HG03432 (cell line): ENCODE measurements around the gene RHBDL2.
"Not testable (repeated sequence)": the region's sequence is repeated elsewhere in the genome, so short reads cannot be mapped to it uniquely, and the experiment has no call there.

Experiments used
- ATAC-seq: cut with Tn5 transposase; IDR thresholded peaks from one replicate; pipeline ENCODE4 v1.9.1; 2021; ENCODE audit warnings: mild to moderate bottlenecking, moderate library complexity; ENCODE audit not compliant: unreplicated experiment

The RHBDL2 gene

GRCh38 chr1:38938722-38939260 lies 2.8 kb downstream of the RHBDL2 start:
- ATAC-seq: no peak

DNA sequence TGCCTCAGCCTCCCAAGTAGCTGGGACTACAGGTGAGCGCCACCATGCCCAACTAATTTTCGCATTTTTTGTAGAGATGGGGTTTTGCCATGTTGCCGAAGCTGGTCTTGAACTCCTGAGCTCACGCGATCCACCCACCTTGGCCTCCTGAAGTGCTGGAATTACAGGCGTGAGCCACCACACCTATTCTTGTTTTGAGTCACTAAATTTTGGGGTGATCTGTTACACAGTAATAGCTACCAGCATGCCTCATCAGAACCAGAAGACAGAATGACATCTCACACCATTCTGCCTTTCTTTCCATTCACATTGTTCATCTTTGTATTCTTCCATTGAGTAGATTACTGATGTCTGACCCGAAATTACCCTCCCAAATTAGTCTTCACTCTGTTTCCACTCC lies 9.1 kb downstream of the RHBDL2 start:
- no peak for ATAC-seq

- no peak for ATAC-seq
These were observed 12.2 kb downstream of the RHBDL2 start for GRCh38 chr1:38929476-38929875.

DNA sequence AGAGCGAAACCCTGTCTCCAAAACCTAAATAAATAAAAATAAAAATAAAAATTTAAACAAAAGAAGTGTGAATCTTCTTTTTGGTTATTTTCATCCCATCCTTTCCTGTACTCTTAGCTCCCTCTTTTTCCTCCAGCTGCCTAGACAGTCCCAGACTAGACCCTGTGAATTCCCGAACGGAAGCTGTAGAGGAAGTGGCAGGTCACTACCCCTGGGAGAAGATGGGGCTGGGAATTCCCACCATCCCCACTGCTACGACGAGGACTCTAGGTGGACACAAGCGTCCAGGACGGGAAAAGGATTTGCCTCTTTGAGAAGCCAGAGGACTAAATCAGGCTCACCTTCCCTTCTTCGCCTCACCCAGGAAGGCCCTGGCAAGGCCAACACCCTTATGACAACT lies 12.6 kb downstream of the RHBDL2 start:
- ATAC-seq: no peak

- ATAC-seq: no peak
These were observed 15.5 kb downstream of the RHBDL2 start for GRCh38 chr1:38926091-38926490.

DNA sequence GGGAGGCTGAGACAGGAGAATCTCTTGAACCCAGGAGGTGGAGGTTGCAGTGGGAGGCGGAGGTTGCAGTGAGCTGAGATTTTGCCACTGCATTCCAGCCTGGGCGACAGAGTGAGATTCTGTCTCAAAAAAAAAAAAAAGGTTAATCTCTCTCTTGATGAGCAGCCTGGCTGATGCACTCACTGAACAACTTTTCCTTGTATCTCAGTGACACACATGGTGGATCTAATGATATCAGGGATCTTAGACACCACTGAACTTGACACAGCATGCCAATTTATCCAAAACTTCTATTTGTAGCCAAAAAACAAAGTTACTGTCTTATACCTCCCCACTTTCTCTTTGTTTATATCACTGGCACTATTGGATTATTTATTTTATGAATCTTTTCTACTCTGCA lies 16.2 kb downstream of the RHBDL2 start:
- no peak for ATAC-seq

DNA sequence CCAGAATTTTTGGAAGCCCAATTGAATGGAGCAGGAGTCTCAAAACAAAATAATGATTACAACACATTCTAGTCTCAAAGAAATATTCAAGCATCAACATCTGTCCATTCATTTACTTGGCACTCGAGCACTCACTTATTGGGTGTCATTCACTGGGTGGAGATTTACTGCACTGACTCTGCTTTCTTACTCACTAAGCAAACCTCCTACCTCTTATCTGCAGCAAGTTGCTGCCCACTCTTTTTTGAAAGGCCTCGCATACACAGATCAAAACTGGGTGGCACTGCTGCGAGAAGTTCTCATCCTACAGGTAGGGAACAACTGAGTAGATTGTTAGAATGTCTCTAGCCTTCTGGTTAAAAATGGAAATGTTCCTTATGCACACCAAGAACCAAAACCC lies 18.0 kb downstream of the RHBDL2 start:
- no peak for ATAC-seq

GRCh38 chr1:38919130-38919529 lies 22.5 kb downstream of the RHBDL2 start:
- no peak for ATAC-seq

GRCh38 chr1:38918568-38918967 lies 23.1 kb downstream of the RHBDL2 start:
- ATAC-seq: no peak

GRCh38 chr1:38917772-38918171 lies 23.9 kb downstream of the RHBDL2 start:
- ATAC-seq: no peak

GRCh38 chr1:38917337-38917736 lies 24.3 kb downstream of the RHBDL2 start:
- no peak for ATAC-seq

- no peak for ATAC-seq
These were observed 26.2 kb downstream of the RHBDL2 start for GRCh38 chr1:38915352-38915948.

- ATAC-seq: not testable (repeated sequence)
These were observed 26.7 kb downstream of the RHBDL2 start for GRCh38 chr1:38914908-38915307.

- ATAC-seq: no peak
These were observed 32.8 kb downstream of the RHBDL2 start for GRCh38 chr1:38908821-38909220.

DNA sequence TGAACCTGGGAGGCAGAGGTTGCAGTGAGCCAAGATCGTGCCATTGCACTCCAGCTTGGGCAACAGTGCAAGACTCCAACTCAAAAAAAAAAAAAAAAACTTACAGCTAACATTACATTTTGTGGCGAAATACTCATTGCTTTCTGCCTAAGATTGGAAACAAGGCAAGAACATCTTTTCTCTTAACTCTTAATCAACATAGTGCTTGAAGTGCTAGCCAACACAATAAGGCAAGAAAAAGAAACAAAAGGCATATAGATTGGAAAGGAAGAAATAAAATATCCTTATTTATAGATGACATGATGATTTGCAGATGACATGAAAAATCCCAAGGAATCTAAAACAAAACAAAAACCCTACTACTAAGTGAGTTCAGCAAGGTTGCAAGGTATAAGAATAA lies 35.6 kb downstream of the RHBDL2 start:
- no peak for ATAC-seq

DNA sequence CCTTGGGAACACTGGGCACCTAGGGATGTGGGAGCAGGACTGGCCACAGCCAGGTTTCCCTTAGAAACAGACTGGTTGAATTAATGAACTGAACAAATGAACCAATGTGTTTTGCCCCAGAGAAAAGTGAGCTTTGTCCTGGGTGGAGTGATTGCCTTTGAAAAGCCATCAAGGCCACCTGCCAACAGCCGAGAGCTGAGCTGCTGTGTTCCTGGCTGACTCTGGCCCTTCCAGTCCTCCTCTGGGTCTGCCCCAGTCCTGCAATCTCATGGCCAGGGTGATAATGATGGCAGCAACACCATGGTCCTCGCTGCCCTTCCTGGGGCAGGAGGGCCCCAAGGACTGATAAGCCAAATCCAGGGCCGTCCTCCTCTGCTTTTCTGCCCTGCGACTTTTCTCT lies 42.1 kb downstream of the RHBDL2 start:
- no peak for ATAC-seq

DNA sequence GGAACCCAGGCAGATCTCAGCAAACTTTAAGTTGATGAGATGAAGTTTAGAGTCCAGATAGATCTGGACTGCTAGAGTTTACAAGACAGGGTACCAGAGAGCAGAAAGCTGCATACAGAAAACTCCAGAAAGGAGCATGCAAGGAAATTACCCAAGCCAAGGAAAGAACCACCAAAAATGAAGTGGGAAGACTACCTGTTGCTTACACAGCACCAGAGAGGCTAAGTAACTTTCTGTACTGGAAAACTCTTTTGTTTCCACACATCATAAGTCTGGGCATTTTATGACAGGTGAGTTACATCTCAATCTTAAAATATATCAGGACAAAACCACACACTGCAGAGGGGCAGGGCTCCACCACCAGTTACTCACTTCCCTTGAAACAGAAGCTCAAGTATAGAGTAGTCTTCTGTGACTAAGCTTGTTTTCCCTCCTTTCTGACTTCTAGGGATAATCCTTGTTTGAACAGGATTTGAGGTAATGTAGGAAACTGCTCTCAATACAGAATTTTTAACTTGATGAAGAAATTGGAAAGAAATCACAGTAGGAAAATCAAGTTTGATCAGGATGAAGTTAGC lies 42.9 kb downstream of the RHBDL2 start:
- ATAC-seq: no peak

DNA sequence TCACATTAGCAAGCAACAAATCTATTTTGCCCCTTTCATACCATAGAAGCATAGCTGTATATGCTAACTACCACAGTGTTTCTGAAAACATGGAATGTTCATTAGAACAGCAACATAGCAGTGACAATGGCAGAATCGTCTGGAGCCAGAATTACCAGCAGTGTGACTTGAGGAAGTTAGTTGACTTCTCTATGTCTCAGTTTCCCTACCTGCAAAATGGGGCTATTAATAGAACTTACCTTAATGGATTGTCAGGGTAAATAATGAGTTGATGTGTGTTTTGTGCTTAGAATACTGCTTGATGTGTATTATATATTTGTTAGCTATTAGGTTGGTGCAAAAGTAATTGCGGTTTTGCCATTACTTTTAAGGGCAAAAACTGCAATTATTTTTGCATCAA lies 45.5 kb downstream of the RHBDL2 start:
- ATAC-seq: no peak

- ATAC-seq: no peak
These were observed 48.7 kb downstream of the RHBDL2 start for GRCh38 chr1:38892976-38893375.

DNA sequence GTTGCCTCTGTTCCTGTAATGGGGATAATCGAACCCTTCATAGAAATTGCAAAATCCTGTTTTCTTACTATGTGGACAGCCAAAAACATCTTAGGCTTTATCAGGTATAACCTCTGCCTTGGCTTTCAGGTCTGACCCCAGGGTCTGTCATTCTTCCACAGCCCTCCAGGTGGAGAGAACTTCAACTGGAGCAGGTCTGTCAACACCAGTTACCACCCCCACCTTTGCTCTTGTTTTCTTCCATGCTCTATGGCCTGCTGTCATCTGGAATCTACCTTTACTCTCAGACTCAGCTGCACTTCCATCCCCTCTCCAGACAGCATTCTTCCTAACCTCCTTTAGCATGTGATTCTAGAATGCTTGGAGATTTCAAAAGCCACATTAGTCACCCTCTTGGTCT lies 49.9 kb downstream of the RHBDL2 start:
- ATAC-seq: no peak

- ATAC-seq: no peak
These were observed 52.0 kb downstream of the RHBDL2 start for GRCh38 chr1:38889589-38889988.

GRCh38 chr1:38888423-38889333 lies 53.0 kb downstream of the RHBDL2 start:
- ATAC-seq: no peak
